GM12878 (cell line): ENCODE data around the gene RCAN2. TPM values are rescaled to one million over a fixed set of nuclear protein-coding genes. Genes with fewer than 3 reads are reported as not detected.

Experiments used
- ATAC-seq: fragments of 200-7000 bp; cut with Tn5 transposase; 3 replicates; pipeline ENCODE4 v1.9.1; 2020; ENCODE audit warnings: mild to moderate bottlenecking, moderate library complexity
- BruUV-seq: library from RNA; stranded (reverse); fragments of 400-500 nt; replicated peaks from 2 replicates; lab custom pipeline; 2021; lab: Mats Ljungman, UMichigan
- CTCF ChIA-PET: fragments of 300-600 bp; sonication (Branson Sonifier 250); formaldehyde crosslinking; extraction: SDS; loops from one replicate; lab custom pipeline; 2021; ENCODE audit warnings: inconsistent platforms; lab: Yijun Ruan, JAX
- POLR2A ChIA-PET: fragments of 350-600 bp; formaldehyde crosslinking; extraction: SDS; loops from one replicate; lab custom pipeline; 2021; ENCODE audit warnings: inconsistent platforms; lab: Charles Lee
- RAD21 ChIA-PET: fragments of 300-600 bp; sonication (Branson Sonifier 250); formaldehyde crosslinking; loops from one replicate; lab custom pipeline; 2023; ENCODE audit warnings: antibody characterized with exemption; ENCODE audit not compliant: unreplicated experiment; lab: Charles Lee
- SMC1A ChIA-PET: fragments of 300-600 bp; sonication (Branson Sonifier 250); formaldehyde crosslinking; loops from one replicate; lab custom pipeline; 2023; ENCODE audit not compliant: unreplicated experiment, uncharacterized antibody; lab: Charles Lee
- DNase-seq: peaks from one replicate; pipeline ENCODE4 v3.0.0-alpha.2; 2011; ENCODE audit warnings: low read depth, low spot score
- FAIRE-seq: peaks from 3 replicates; lab custom pipeline; 2011; peaks lifted over from hg19 to GRCh38; lab: Jason Lieb, UNC
- H2AFZ ChIP-seq: 2 replicates; pipeline ENCODE4 v1.6.0; 2011; ENCODE audit warnings: low read depth, low read length, control low read depth; ENCODE audit not compliant: control insufficient read depth
- H3K27ac ChIP-seq: 2 replicates; pipeline ENCODE4 v1.5.1; 2011; ENCODE audit warnings: control low read depth; ENCODE audit not compliant: control insufficient read depth, insufficient read depth
- H3K27me3 ChIP-seq, 2 experiments: replicated peaks in 1 of 2; 2 replicates each; pipeline versions ENCODE4 v1.6.0 to v1.6.1; 2011; ENCODE audit warnings: low read length in 1 of 2; ENCODE audit not compliant: control insufficient read depth in 2 of 2, insufficient read depth in 2 of 2
- H3K36me3 ChIP-seq, 2 experiments: 2 replicates each; pipeline ENCODE4 v1.5.1; 2011; ENCODE audit warnings: low read length in 1 of 2; ENCODE audit not compliant: control insufficient read depth in 2 of 2, insufficient read depth in 2 of 2
- H3K4me1 ChIP-seq: 2 replicates; pipeline ENCODE4 v1.6.1; 2011; ENCODE audit warnings: mild to moderate bottlenecking, low read length, moderate library complexity, mixed read lengths; ENCODE audit not compliant: control insufficient read depth, insufficient read depth
- H3K4me2 ChIP-seq: 2 replicates; pipeline ENCODE4 v1.6.0; 2011; ENCODE audit warnings: control low read depth; ENCODE audit not compliant: control insufficient read depth, insufficient read depth
- H3K4me3 ChIP-seq: fragments of 200-600 bp; sonication (generic); 2 replicates; pipeline ENCODE4 v1.5.1; 2016
- H3K79me2 ChIP-seq: 2 replicates; pipeline ENCODE4 v1.6.0; 2011; ENCODE audit warnings: low read length; ENCODE audit not compliant: control insufficient read depth, insufficient read depth
- H3K9ac ChIP-seq: 2 replicates; pipeline ENCODE4 v1.8.0; 2011; ENCODE audit warnings: low read length, control low read depth, mixed read lengths; ENCODE audit not compliant: control insufficient read depth, insufficient read depth
- H3K9me3 ChIP-seq: replicated peaks from 3 replicates; pipeline ENCODE4 v1.5.1; 2011; ENCODE audit warnings: mild to moderate bottlenecking, low read length; ENCODE audit not compliant: control insufficient read depth, insufficient read depth
- H4K20me1 ChIP-seq: 2 replicates; pipeline ENCODE4 v1.6.0; 2011; ENCODE audit not compliant: control insufficient read depth, insufficient read depth
- HCFC1 ChIP-seq: fragments of 150-350 bp; IDR thresholded peaks from 2 replicates; pipeline ENCODE4 v1.6.1; 2014; ENCODE audit warnings: low read length
- HDGF ChIP-seq: fragments of 450-650 bp; IDR thresholded peaks from 2 replicates; pipeline ENCODE4 v1.6.1; 2016; ENCODE audit warnings: antibody characterized with exemption
- IRF4 ChIP-seq: IDR thresholded peaks from 2 replicates; pipeline ENCODE4 v1.6.1; 2011; ENCODE audit warnings: low read depth, low read length
- KAT2A ChIP-seq: conservative IDR thresholded peaks from 2 replicates; pipeline ENCODE4 v1.6.1; 2011; ENCODE audit warnings: low read depth, low read length; ENCODE audit not compliant: control insufficient read depth
- MAX ChIP-seq: IDR thresholded peaks from 2 replicates; pipeline ENCODE4 v1.6.1; 2012; ENCODE audit warnings: low read depth, low read length, improper control_type of control experiment
- NBN ChIP-seq: fragments of 450-650 bp; IDR thresholded peaks from 2 replicates; pipeline ENCODE4 v1.6.1; 2016
- NFIC ChIP-seq: IDR thresholded peaks from 2 replicates; pipeline ENCODE4 v1.6.1; 2012; ENCODE audit warnings: low read depth, mild to moderate bottlenecking, inconsistent platforms, low read length, moderate library complexity
- NR2C2 ChIP-seq: IDR thresholded peaks from 2 replicates; pipeline ENCODE4 v1.6.1; 2011; ENCODE audit warnings: borderline replicate concordance, low read depth; ENCODE audit not compliant: control insufficient read depth, insufficient read length
- PAX5 ChIP-seq: IDR thresholded peaks from 2 replicates; pipeline ENCODE4 v1.6.1; 2011; ENCODE audit warnings: low read depth, low read length, borderline replicate concordance
- REST ChIP-seq: IDR thresholded peaks from 2 replicates; pipeline ENCODE4 v1.6.1; 2012; ENCODE audit warnings: mild to moderate bottlenecking, low read depth, low read length
- SMAD5 ChIP-seq: IDR thresholded peaks from 2 replicates; pipeline ENCODE4 v1.6.1; 2016; ENCODE audit warnings: antibody characterized with exemption, low read depth
- SP1 ChIP-seq: IDR thresholded peaks from one replicate; pipeline ENCODE4 v1.6.1; 2011; ENCODE audit warnings: low read depth, low read length
- STAT3 ChIP-seq: IDR thresholded peaks from 2 replicates; pipeline ENCODE4 v1.6.1; 2011; ENCODE audit warnings: low read depth, low read length, improper control_type of control experiment
- SUZ12 ChIP-seq: fragments of 200-600 bp; sonication (generic); IDR thresholded peaks from one replicate; pipeline ENCODE4 v1.6.1; 2018; ENCODE audit warnings: antibody characterized with exemption, mild to moderate bottlenecking; ENCODE audit not compliant: unreplicated experiment
- WRNIP1 ChIP-seq: IDR thresholded peaks from 2 replicates; pipeline ENCODE4 v1.6.1; 2011; ENCODE audit warnings: low read depth, low read length, improper control_type of control experiment, borderline replicate concordance
- ZNF24 ChIP-seq: fragments of 450-650 bp; IDR thresholded peaks from 2 replicates; pipeline ENCODE4 v1.6.1; 2017; ENCODE audit warnings: antibody characterized with exemption, mild to moderate bottlenecking
- WGBS: methylation state at CpG from one replicate; pipeline ENCODE4 v1.1.6; 2016; ENCODE audit warnings: low lambda C conversion rate; ENCODE audit not compliant: insufficient replicate concordance, insufficient coverage; ENCODE audit errors: missing lambda C conversion rate; 5-methylcytosine and 5-hydroxymethylcytosine counted together
- in situ Hi-C: fragments of 300-500 bp; cut with MboI; formaldehyde crosslinking; loops from 9 replicates; pipeline ENCODE4 v1.14.3; 2018; ENCODE audit warnings: mixed read lengths
- intact Hi-C: fragments of 100-400 bp; cut with micrococcal nuclease; formaldehyde crosslinking; loops from one replicate; pipeline ENCODE4 v1.14.2; 2022; ENCODE audit not compliant: unreplicated experiment
- polyA plus RNA-seq, 11 experiments: library from polyadenylated mRNA; depleted of rRNA in 4 of 11; unstranded in 6 of 11; stranded (reverse) in 5 of 11; fragments of >200 nt; fragmentation: Nextera tagmentation in 4 of 11; fragmentation: Illumina TruSeq in 1 of 11; extraction: Ambion mirVana in 4 of 11; extraction: Trizol in 1 of 11; gene quantifications; 1 replicate in 1 of 11; 2 replicates in 10 of 11; pipeline versions ENCODE4 v1.2.1 to v1.2.3, GENCODE V29; 2011 to 2016; ENCODE audit warnings: inconsistent platforms in 2 of 11, missing spikeins in 2 of 11, low read depth in 1 of 11
- total RNA-seq, 4 experiments: library from RNA; depleted of rRNA in 3 of 4; stranded (reverse); fragments of >200 nt in 3 of 4; fragmentation: Illumina TruSeq in 1 of 4; extraction: Trizol in 1 of 4; gene quantifications; 2 replicates each; pipeline versions ENCODE4 v1.2.1 to v1.2.3, GENCODE V29; 2013 to 2021
- TF ChIP-seq, protein P1 (sequence below): fragments of 450-650 bp; IDR thresholded peaks from 2 replicates; pipeline ENCODE4 v1.6.1; 2017; ENCODE audit warnings: antibody characterized with exemption, mild to moderate bottlenecking, moderate library complexity

RCAN2 gene
- total and polyA plus RNA-seq, 10 of the 15 experiments (the other 5 are each of a cell fraction or from before 2014, with no cell fraction given): 0.06 TPM; not detected in 9

DNA sequence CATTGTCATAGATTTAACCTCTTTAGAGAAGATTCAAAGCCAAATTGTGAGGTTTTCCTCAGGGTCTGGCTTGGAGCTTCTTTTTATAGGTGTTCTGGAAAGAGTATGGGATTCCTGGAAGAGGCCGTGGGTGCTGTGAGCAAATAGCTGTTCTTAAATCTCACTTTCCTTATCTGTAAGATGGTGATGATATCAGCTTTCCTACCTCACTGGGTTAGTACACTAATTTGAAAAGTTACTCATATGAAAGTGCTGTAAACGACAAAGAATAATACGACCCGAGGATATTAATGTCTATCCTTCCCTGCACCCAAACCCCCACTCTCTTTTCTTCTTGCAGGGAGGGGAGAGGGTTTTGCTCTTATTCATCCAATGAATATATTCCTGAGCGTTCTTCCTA lies 203.6 kb downstream of the RCAN2 start:
- FAIRE-seq: no peak
- H3K4me1 ChIP-seq: peaks cover 8% of the 10 kb centered on the region; the same call in 1 of the 2 replicates
- ChIA-PET RAD21 (no interaction called here), CTCF (interaction anchor here (0.6 kb wide), 1 partner anchor 8 kb away, joined by 3 read pairs; no protein-coding TSS in a partner anchor), POLR2A (no interaction called here), SMC1A (no interaction called here)
- no peaks in the 10 kb centered on the region for H3K79me2 ChIP-seq
- H3K4me2 ChIP-seq: no peak overlapping the region
- in situ Hi-C loops: no loop called here
- BruUV-seq: no TSS peak
- no peak overlapping the region for H3K4me3 ChIP-seq
- ATAC-seq: no peak
- H3K9me3 ChIP-seq: no peaks in the 10 kb centered on the region
- intact Hi-C loops: no loop called here
- H4K20me1 ChIP-seq: no peaks in the 10 kb centered on the region
- no peak for DNase-seq
- TF ChIP-seq KAT2A (no peak), ZNF24 (no peak), SP1 (no peak), NFIC (no peak), SUZ12 (no peak), NR2C2 (no peak), STAT3 (no peak), SMAD5 (no peak), WRNIP1 (no peak), HCFC1 (no peak), PAX5 (no peak), MAX (no peak), HDGF (no peak), NBN (no peak), REST (no peak), IRF4 (no peak)
- TF ChIP-seq, protein P1, sequence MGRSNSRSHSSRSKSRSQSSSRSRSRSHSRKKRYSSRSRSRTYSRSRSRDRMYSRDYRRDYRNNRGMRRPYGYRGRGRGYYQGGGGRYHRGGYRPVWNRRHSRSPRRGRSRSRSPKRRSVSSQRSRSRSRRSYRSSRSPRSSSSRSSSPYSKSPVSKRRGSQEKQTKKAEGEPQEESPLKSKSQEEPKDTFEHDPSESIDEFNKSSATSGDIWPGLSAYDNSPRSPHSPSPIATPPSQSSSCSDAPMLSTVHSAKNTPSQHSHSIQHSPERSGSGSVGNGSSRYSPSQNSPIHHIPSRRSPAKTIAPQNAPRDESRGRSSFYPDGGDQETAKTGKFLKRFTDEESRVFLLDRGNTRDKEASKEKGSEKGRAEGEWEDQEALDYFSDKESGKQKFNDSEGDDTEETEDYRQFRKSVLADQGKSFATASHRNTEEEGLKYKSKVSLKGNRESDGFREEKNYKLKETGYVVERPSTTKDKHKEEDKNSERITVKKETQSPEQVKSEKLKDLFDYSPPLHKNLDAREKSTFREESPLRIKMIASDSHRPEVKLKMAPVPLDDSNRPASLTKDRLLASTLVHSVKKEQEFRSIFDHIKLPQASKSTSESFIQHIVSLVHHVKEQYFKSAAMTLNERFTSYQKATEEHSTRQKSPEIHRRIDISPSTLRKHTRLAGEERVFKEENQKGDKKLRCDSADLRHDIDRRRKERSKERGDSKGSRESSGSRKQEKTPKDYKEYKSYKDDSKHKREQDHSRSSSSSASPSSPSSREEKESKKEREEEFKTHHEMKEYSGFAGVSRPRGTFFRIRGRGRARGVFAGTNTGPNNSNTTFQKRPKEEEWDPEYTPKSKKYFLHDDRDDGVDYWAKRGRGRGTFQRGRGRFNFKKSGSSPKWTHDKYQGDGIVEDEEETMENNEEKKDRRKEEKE: no peak
- no peak overlapping the region for H2AFZ ChIP-seq
- no peak overlapping the region for H3K27ac ChIP-seq
- no peaks in the 10 kb centered on the region for H3K36me3 ChIP-seq
- H3K9ac ChIP-seq: no peak overlapping the region
- no peaks in the 10 kb centered on the region; a peak in 1 of 4 replicates for H3K27me3 ChIP-seq
- under 1% methylated on average over 5 of the region's 5 CpGs for WGBS
